Superior temporal gyrus (tissue), 1 donor: ENCODE results near the gene CIAO3.

Experiments
- DNase-seq: peaks from one replicate; pipeline ENCODE4 v3.0.0-alpha.2; 2016; ENCODE audit errors: extremely low spot score

The CIAO3 gene

GRCh38 chr16:735982-736453, 4.8 kb downstream of the CIAO3 start:
- no peak for DNase-seq

GRCh38 chr16:734981-735881, 5.6 kb downstream of the CIAO3 start:
- DNase-seq, result no peak

GRCh38 chr16:734208-734980, 6.4 kb downstream of the CIAO3 start:
- no peak for DNase-seq

- no peak for DNase-seq
These were observed 7.2 kb downstream of the CIAO3 start for GRCh38 chr16:733382-734207.

- DNase-seq, result no peak
These were observed 7.9 kb downstream of the CIAO3 start for GRCh38 chr16:732936-733335.

- DNase-seq, result no peak
These were observed 8.5 kb downstream of the CIAO3 start for GRCh38 chr16:732332-732731.

- no peak for DNase-seq
These were observed 9.9 kb downstream of the CIAO3 start for GRCh38 chr16:730666-731509.

- DNase-seq, result no peak
These were observed 10.8 kb downstream of the CIAO3 start for GRCh38 chr16:729768-730665.

- peak; percentile 7 for DNase-seq
These were observed 11.7 kb downstream of the CIAO3 start for GRCh38 chr16:728890-729744.

GRCh38 chr16:728131-728889, 12.5 kb downstream of the CIAO3 start:
- peak; percentile 40 for DNase-seq

- DNase-seq, result peak; percentile 8
These were observed 13.4 kb downstream of the CIAO3 start for GRCh38 chr16:727291-727977.

- peak; percentile 40 for DNase-seq
These were observed 14.1 kb downstream of the CIAO3 start, which contains the start of the genes CCDC78 and HAGHL for GRCh38 chr16:726438-727290. CCDC78 (minus strand) TSS chr16:726443; CDS start chr16:726367, 76 bp downstream. HAGHL (plus strand) TSS chr16:727106; CDS start chr16:727510, 404 bp downstream.

- no peak for DNase-seq
These were observed 14.7 kb downstream of the CIAO3 start for GRCh38 chr16:726188-726437.

GRCh38 chr16:725463-726187, 15.2 kb downstream of the CIAO3 start:
- peak; percentile 6 for DNase-seq

- DNase-seq, result no peak
These were observed 15.8 kb downstream of the CIAO3 start for GRCh38 chr16:725041-725376.
